Naive thymus-derived CD8-positive, alpha-beta T cell (primary cell): ENCODE results near the gene MGAT4C. TPM values are rescaled to one million over a fixed set of nuclear protein-coding genes. Genes with fewer than 3 reads are reported as not detected.

Experiments
- ATAC-seq, 2 donors: fragments of 150-1000 bp; cut with Tn5 transposase in 1 of 2; sonication (Bioruptor Pico), chemical (Tn5 transposase) in 1 of 2; 1 replicate in 1 of 2; 2 replicates in 1 of 2; pipeline ENCODE4 v1.10.0; 2021; ENCODE audit warnings: mild to moderate bottlenecking in 2 of 2, moderate library complexity in 2 of 2
- POLR2A ChIA-PET: fragments of 350-600 bp; sonication (Branson Sonifier 250); formaldehyde crosslinking; loops from one replicate; lab custom pipeline; 2021; ENCODE audit warnings: antibody characterized with exemption; lab: Charles Lee
- DNase-seq, 10 donors: peaks; one replicate each; pipeline versions ENCODE4 v3.0.0 to v3.0.0-alpha.2; 2020 to 2022
- H3K27ac Mint-ChIP-seq, 10 donors: one replicate each; pipeline ENCODE4 v1.8.0; 2020 to 2022; ENCODE audit warnings: mild to moderate bottlenecking in 10 of 10, mixed read lengths in 10 of 10, moderate library complexity in 4 of 10, inconsistent platforms in 1 of 10
- H3K27me3 Mint-ChIP-seq, 5 donors: one replicate each; pipeline ENCODE4 v1.8.0; 2021 to 2022; ENCODE audit warnings: mixed read lengths in 5 of 5
- H3K36me3 Mint-ChIP-seq, 3 donors: one replicate each; pipeline ENCODE4 v1.8.0; 2020 to 2022; ENCODE audit warnings: mixed read lengths in 3 of 3, mild to moderate bottlenecking in 2 of 3, inconsistent platforms in 1 of 3
- H3K4me1 Mint-ChIP-seq, 4 donors: one replicate each; pipeline ENCODE4 v1.8.0; 2021 to 2022; ENCODE audit warnings: mixed read lengths in 4 of 4
- H3K4me3 Mint-ChIP-seq, 10 donors: one replicate each; pipeline ENCODE4 v1.8.0; 2020 to 2022; ENCODE audit warnings: mild to moderate bottlenecking in 10 of 10, mixed read lengths in 10 of 10, moderate library complexity in 6 of 10, inconsistent platforms in 1 of 10
- H3K9me3 Mint-ChIP-seq, 9 donors: one replicate each; pipeline ENCODE4 v1.8.0; 2020 to 2022; ENCODE audit warnings: mixed read lengths in 9 of 9, mild to moderate bottlenecking in 3 of 9, inconsistent platforms in 1 of 9, moderate library complexity in 1 of 9
- polyA plus RNA-seq, 3 donors: library from polyadenylated mRNA; unstranded; fragments of 300-500 nt; fragmentation: Illumina TruSeq; gene quantifications; one replicate each; pipeline ENCODE4 v1.2.3, GENCODE V29; 2021
- total RNA-seq, 8 experiments: library from RNA in 2 of 8; stranded (reverse) in 2 of 8; gene quantifications; one replicate each; pipeline ENCODE4 v1.2.3 and lab custom pipeline; 2021 to 2026

The MGAT4C gene
- total and polyA plus RNA-seq, 5 experiments from 2014 or later, result not detected

DNA sequence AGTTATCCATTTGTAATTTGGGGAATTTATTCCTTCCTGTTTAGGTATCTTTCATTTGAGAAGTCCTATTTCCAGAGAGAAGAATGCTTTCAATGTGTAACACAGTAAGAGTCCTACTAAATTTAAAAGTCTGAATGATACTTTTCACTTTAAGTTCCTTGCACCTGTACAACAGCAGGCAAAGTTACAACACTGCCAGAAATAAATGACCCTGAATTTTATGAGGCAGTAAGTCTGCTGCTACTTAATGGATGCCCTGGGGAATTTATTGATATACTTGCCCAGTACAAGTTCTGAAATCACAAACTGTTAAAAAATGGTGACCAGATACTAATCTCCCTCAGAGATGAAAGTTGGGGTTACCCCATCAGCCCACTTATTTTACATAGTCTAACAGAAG, 329.0 kb downstream of the MGAT4C start:
- Mint-ChIP-seq H3K4me1 (no peaks in the 10 kb centered on the region), H3K9me3 (peaks cover 0 to 3% (median 0%) of the 10 kb centered on the region in 9 donors), H3K27me3 (peaks cover 0 to 3% (median 0%) of the 10 kb centered on the region in 5 donors), H3K27ac (no peak overlapping the region), H3K36me3 (no peaks in the 10 kb centered on the region), H3K4me3 (no peak overlapping the region)
- no peak for ATAC-seq
- DNase-seq, result no peak
- POLR2A ChIA-PET, result no interaction called here

GRCh38 chr12:85923767-85924331, 332.3 kb downstream of the MGAT4C start:
- Mint-ChIP-seq H3K27ac (no peak overlapping the region), H3K9me3 (peaks cover 0 to 3% (median 0%) of the 10 kb centered on the region in 9 donors), H3K36me3 (no peaks in the 10 kb centered on the region), H3K4me1 (no peaks in the 10 kb centered on the region), H3K27me3 (peaks cover 0 to 3% (median 0%) of the 10 kb centered on the region in 5 donors), H3K4me3 (no peak overlapping the region)
- DNase-seq (no peak), ATAC-seq (no peak)
- POLR2A ChIA-PET, result no interaction called here

DNA sequence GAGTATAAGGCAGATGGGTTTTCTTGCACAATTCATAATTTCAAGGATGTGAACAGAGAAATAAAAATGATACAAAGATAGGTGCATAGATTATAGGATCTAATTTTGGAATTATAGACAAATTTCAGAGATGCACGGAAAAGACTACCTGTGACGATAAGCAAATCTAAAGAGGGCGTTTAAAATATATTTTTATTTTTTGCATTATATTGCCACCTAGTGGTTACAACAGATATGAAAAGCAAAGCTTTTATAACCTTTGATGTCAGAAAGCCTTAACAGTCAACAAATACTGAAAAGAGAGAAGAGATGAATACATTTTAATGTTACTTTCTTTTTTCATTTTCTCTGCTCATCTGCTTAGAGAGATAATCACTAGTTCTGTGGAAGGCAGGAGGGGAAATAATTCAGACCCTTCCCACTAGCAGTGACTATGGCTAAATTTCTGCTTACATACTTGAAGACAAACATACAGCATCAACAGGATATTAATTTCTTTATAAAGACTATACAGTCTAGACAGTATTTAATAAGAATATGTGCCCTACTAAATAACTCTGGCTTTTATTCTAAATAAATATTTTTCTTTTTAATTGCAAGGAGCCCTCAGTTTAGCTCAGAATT, 335.8 kb downstream of the MGAT4C start:
- H3K36me3 Mint-ChIP-seq, result no peaks in the 10 kb centered on the region
- H3K27me3 Mint-ChIP-seq, result peaks cover 0 to 3% (median 0%) of the 10 kb centered on the region in 5 donors
- peak in 3 of 10 donors; percentile 8 to 13 (median 10) for DNase-seq
- no peak overlapping the region for H3K27ac Mint-ChIP-seq
- no peak for ATAC-seq
- no peak overlapping the region for H3K4me3 Mint-ChIP-seq
- no peaks in the 10 kb centered on the region for H3K9me3 Mint-ChIP-seq
- no peaks in the 10 kb centered on the region for H3K4me1 Mint-ChIP-seq
- POLR2A ChIA-PET, result no interaction called here
